RWPE2 (cell line): Measurements from ENCODE around the gene ACKR1.

Experiments
- ATAC-seq: fragments of 200-7000 bp; cut with Tn5 transposase; 3 replicates; pipeline ENCODE4 v1.9.1; 2021; ENCODE audit warnings: low read depth
- DNase-seq: peaks from one replicate; pipeline ENCODE4 v3.0.0-alpha.2; 2020; ENCODE audit warnings: low spot score
- H3K27ac ChIP-seq: fragments of 450-650 bp; 2 replicates; pipeline ENCODE4 v1.5.1; 2017; ENCODE audit warnings: mild to moderate bottlenecking; ENCODE audit not compliant: poor library complexity, severe bottlenecking
- H3K27me3 ChIP-seq: fragments of 250-450 bp; sonication (Bioruptor Pico); 2 replicates; pipeline ENCODE4 v1.5.1; 2021; ENCODE audit warnings: mild to moderate bottlenecking, moderate library complexity; ENCODE audit not compliant: insufficient read depth, poor library complexity, severe bottlenecking
- H3K36me3 ChIP-seq: fragments of 250-450 bp; sonication (Bioruptor Pico); 2 replicates; pipeline ENCODE4 v1.5.1; 2020; ENCODE audit warnings: low read depth, mild to moderate bottlenecking, moderate library complexity
- H3K4me1 ChIP-seq: fragments of 250-450 bp; sonication (Bioruptor Pico); 2 replicates; pipeline ENCODE4 v1.5.1; 2021; ENCODE audit warnings: mild to moderate bottlenecking, moderate library complexity; ENCODE audit not compliant: insufficient read depth, poor library complexity, severe bottlenecking
- H3K4me3 ChIP-seq: fragments of 250-450 bp; sonication (Bioruptor Pico); 2 replicates; pipeline ENCODE4 v1.5.1; 2021; ENCODE audit warnings: mild to moderate bottlenecking, moderate library complexity; ENCODE audit not compliant: severe bottlenecking
- H3K9me3 ChIP-seq: fragments of 250-450 bp; sonication (Bioruptor Pico); 2 replicates; pipeline ENCODE4 v1.5.1; 2021; ENCODE audit warnings: mild to moderate bottlenecking, moderate library complexity; ENCODE audit not compliant: severe bottlenecking
- TF ChIP-seq, protein P1 (sequence below): fragments of 450-650 bp; IDR thresholded peaks from one replicate; pipeline ENCODE4 v1.5.1; 2017; ENCODE audit warnings: mild to moderate bottlenecking, moderate library complexity; ENCODE audit not compliant: poor library complexity, severe bottlenecking

Gene ACKR1

DNA sequence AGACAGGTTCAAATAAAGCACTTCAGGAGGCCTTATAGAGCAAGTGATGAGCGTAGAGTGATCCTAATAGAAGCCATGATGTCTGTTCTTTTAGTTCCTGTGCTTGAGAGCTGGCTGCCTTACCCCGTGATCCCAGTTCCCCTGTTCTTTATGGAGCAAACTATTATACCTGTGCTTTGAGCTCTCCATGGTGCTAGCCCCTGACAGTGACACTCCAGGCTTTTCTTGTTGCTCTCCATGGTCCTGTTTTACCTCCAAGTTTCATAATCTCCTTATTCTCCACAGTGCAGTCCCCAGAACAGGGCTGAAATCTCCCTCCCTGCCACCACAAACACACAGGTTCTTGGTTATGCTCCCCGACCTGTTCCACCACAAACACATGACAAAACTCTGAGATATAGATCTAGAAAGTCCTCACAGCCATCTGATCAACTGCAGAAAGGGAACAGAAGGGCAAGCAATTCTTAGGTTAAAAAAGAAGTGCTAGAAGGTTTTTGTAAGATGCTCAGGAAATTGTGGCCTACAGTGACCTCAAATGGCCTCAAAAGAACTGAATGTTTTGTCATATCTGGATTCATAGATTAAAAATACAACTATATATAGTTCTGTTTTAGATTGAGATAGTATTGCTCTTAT, 27.3 kb upstream of the ACKR1 start:
- H3K4me1 ChIP-seq = no peaks in the 10 kb centered on the region
- no peak overlapping the region for H3K4me3 ChIP-seq
- H3K9me3 ChIP-seq = no peaks in the 10 kb centered on the region
- ATAC-seq = peak; percentile 87
- no peak for DNase-seq
- TF ChIP-seq, protein P1, sequence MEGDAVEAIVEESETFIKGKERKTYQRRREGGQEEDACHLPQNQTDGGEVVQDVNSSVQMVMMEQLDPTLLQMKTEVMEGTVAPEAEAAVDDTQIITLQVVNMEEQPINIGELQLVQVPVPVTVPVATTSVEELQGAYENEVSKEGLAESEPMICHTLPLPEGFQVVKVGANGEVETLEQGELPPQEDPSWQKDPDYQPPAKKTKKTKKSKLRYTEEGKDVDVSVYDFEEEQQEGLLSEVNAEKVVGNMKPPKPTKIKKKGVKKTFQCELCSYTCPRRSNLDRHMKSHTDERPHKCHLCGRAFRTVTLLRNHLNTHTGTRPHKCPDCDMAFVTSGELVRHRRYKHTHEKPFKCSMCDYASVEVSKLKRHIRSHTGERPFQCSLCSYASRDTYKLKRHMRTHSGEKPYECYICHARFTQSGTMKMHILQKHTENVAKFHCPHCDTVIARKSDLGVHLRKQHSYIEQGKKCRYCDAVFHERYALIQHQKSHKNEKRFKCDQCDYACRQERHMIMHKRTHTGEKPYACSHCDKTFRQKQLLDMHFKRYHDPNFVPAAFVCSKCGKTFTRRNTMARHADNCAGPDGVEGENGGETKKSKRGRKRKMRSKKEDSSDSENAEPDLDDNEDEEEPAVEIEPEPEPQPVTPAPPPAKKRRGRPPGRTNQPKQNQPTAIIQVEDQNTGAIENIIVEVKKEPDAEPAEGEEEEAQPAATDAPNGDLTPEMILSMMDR = no peak
- no peak overlapping the region for H3K27ac ChIP-seq
- H3K27me3 ChIP-seq = peaks cover 22% of the 10 kb centered on the region
- H3K36me3 ChIP-seq = no peaks in the 10 kb centered on the region

DNA sequence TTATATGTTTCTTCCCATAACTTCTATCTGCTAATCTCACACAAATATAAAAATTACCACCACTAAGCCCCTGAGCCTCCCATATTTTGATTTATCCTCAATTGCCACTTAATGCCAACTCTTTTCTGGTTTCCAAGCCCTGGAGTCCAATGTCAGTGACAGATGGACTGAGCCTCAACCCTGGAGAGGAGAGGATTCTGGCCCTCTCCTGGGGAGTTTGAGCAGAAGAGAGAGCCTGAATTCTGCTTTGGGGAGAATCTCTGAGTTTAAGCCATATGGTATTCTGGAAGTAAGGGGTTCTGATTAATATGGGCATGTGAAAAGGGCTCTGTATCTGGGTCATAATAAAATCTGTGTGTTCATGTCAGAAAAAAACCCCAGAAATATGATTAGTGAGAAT, 24.8 kb upstream of the ACKR1 start:
- Histone ChIP-seq H3K4me3 (no peak overlapping the region), H3K36me3 (no peaks in the 10 kb centered on the region), H3K9me3 (no peaks in the 10 kb centered on the region), H3K27ac (no peak overlapping the region), H3K4me1 (no peaks in the 10 kb centered on the region), H3K27me3 (peaks cover 2% of the 10 kb centered on the region)
- no peak for ATAC-seq
- DNase-seq = no peak
- TF ChIP-seq, protein P1 = no peak

DNA sequence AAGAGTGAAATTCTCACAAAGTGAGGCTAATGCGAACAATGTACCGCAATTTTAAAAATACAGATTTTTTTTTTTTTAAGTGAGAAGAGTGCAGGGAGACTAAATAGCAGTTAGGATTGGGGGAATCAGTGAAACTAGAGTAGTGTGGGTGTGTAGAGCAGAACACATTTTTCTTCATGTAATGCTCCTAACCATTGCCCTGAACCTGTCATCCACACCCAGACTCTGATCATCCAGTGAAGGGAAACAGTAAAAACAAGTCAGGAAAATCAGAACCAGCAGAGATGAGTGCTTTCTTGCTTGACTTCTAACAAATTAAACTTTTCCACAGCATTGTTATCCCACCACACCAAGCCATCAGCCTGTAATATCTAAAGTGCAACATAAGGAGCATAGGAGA, 24.2 kb upstream of the ACKR1 start:
- no peak overlapping the region for H3K27ac ChIP-seq
- no peaks in the 10 kb centered on the region for H3K9me3 ChIP-seq
- H3K4me3 ChIP-seq = no peak overlapping the region
- DNase-seq (no peak), ATAC-seq (no peak)
- H3K27me3 ChIP-seq = peaks cover 2% of the 10 kb centered on the region
- no peaks in the 10 kb centered on the region for H3K4me1 ChIP-seq
- TF ChIP-seq, protein P1 = no peak
- no peaks in the 10 kb centered on the region for H3K36me3 ChIP-seq

DNA sequence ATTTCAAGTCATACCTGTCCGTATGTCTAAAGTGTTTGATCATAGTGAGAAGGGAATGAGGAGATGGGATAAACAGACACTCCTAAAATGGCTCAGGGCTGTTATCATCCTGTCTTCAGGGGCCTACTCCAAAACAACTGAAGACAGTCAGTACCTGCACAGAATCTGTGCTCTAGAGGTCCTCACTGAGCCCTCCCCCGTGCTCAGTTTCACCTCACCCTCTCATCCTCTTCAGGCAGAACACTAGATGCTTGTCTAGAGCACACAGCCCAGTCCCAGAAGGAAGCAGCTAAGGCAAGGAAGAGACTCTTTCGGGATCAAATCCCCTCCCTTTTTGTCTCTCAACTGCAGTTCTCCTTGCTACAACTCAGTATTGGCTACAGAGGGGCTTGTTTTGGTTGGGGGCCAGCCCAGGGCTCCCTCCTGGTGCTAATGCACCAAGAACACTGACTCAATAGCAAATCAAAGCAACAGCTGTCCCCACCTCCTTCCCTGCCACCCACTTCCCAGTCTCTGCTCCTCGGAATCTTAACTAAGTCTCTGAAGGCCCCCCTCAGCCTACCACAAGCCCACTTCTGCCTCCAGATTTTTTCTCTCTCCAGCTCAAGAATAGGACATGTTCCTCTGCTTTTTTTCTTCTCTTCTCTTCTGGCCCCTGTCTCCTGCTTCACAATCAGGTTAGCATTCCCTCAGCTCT, 23.2 kb upstream of the ACKR1 start:
- Histone ChIP-seq H3K27ac (no peak overlapping the region), H3K27me3 (peaks cover 4% of the 10 kb centered on the region), H3K4me3 (no peak overlapping the region), H3K4me1 (no peaks in the 10 kb centered on the region), H3K36me3 (no peaks in the 10 kb centered on the region), H3K9me3 (no peaks in the 10 kb centered on the region)
- ATAC-seq (no peak), DNase-seq (no peak)
- TF ChIP-seq, protein P1 = no peak

DNA sequence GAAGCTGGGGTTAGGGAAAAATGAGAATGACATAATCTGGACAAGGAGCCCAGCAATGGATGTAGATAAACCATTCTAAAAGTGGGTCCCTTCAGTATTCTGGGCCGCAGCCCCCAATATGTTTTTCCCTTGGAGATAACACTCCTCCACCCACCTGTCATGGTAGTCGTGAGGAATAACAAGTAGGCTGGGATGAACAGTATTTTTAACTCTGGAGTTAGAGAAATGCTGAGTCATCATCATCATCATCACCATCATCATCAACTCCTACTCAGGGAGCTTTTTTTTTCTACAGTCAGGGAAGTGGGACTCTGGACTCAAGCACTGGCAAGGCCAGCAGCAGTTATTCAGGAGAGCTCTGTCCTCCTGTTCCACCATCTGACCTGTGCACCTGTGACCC, 20.5 kb upstream of the ACKR1 start:
- TF ChIP-seq, protein P1 = no peak
- no peak for ATAC-seq
- Histone ChIP-seq H3K27me3 (peaks cover 30% of the 10 kb centered on the region), H3K9me3 (no peaks in the 10 kb centered on the region), H3K4me1 (peaks cover 4% of the 10 kb centered on the region), H3K36me3 (no peaks in the 10 kb centered on the region), H3K4me3 (no peak overlapping the region), H3K27ac (no peak overlapping the region)
- no peak for DNase-seq
